Measurements from ENCODE around the gene GDF15.

The GDF15 gene

GRCh38 chr19:18431351-18432197 is 45.6 kb downstream of the GDF15 start:
- no peak overlapping the region for H3K9ac ChIP-seq (ENCODE audit: low read depth, low read length, poor library complexity, severe bottlenecking)
- H3K4me3 ChIP-seq (ENCODE audit: low read length, poor library complexity, severe bottlenecking), result no peak overlapping the region
- peaks cover 9% of the 10 kb centered on the region; the same call in 1 of the 2 replicates for H3K79me2 ChIP-seq (ENCODE audit: insufficient read depth, low read length)
- no peaks in the 10 kb centered on the region for H3K36me3 ChIP-seq (ENCODE audit: insufficient read depth, low read length)
- peaks cover 11% of the 10 kb centered on the region for H4K20me1 ChIP-seq (ENCODE audit: insufficient read depth, low read length, poor library complexity, severe bottlenecking)
- no peaks in the 10 kb centered on the region for H3K27me3 ChIP-seq (ENCODE audit: insufficient read depth, low read length, poor library complexity, severe bottlenecking)
- H3K4me1 ChIP-seq (ENCODE audit: insufficient read depth, low read length, poor library complexity, severe bottlenecking), result peaks cover 22% of the 10 kb centered on the region
- no peak overlapping the region for H3K4me2 ChIP-seq (ENCODE audit: low read depth, low read length, poor library complexity, severe bottlenecking)
- no peaks in the 10 kb centered on the region for H3K9me2 ChIP-seq (replicated peaks; ENCODE audit: low read depth, low read length)
- H2AFZ ChIP-seq (ENCODE audit: low read length), result no peak overlapping the region
- no peaks in the 10 kb centered on the region for H3K9me3 ChIP-seq (ENCODE audit: insufficient read depth, low read depth, low read length)
- no peak for TF ChIP-seq CTCF (conservative IDR thresholded peaks at IDR 0.05; ENCODE audit: low read length)
- TF ChIP-seq EZH2phosphoT487 (IDR thresholded peaks at IDR 0.05; ENCODE audit: borderline replicate concordance), result no peak
- no peaks in the 10 kb centered on the region for H3F3A ChIP-seq (ENCODE audit: low read depth)

- TF ChIP-seq CTCF (conservative IDR thresholded peaks at IDR 0.05; ENCODE audit: low read length) (no peak), EZH2phosphoT487 (IDR thresholded peaks at IDR 0.05; ENCODE audit: borderline replicate concordance) (no peak)
- Histone ChIP-seq H3K9ac (ENCODE audit: low read depth, low read length, poor library complexity, severe bottlenecking) (peak overlapping the region; percentile 46), H3K4me1 (ENCODE audit: insufficient read depth, low read length, poor library complexity, severe bottlenecking) (peaks cover 25% of the 10 kb centered on the region), H3K4me3 (ENCODE audit: low read length, poor library complexity, severe bottlenecking) (peak overlapping the region; percentile 52), H3F3A (ENCODE audit: low read depth) (no peaks in the 10 kb centered on the region), H3K9me3 (ENCODE audit: insufficient read depth, low read depth, low read length) (no peaks in the 10 kb centered on the region), H4K20me1 (ENCODE audit: insufficient read depth, low read length, poor library complexity, severe bottlenecking) (peaks cover 11% of the 10 kb centered on the region), H3K79me2 (ENCODE audit: insufficient read depth, low read length) (peaks cover 6% of the 10 kb centered on the region; the same call in 1 of the 2 replicates), H3K4me2 (ENCODE audit: low read depth, low read length, poor library complexity, severe bottlenecking) (no peak overlapping the region), H3K36me3 (ENCODE audit: insufficient read depth, low read length) (no peaks in the 10 kb centered on the region), H2AFZ (ENCODE audit: low read length) (no peak overlapping the region), H3K9me2 (replicated peaks; ENCODE audit: low read depth, low read length) (no peaks in the 10 kb centered on the region), H3K27me3 (ENCODE audit: insufficient read depth, low read length, poor library complexity, severe bottlenecking) (no peaks in the 10 kb centered on the region)
These were observed 46.5 kb downstream of the GDF15 start for GRCh38 chr19:18432275-18433014.

- Histone ChIP-seq H3K4me3 (ENCODE audit: low read length, poor library complexity, severe bottlenecking) (peak overlapping the region; percentile 52), H2AFZ (ENCODE audit: low read length) (no peak overlapping the region), H4K20me1 (ENCODE audit: insufficient read depth, low read length, poor library complexity, severe bottlenecking) (peaks cover 6% of the 10 kb centered on the region), H3K27me3 (ENCODE audit: insufficient read depth, low read length, poor library complexity, severe bottlenecking) (no peaks in the 10 kb centered on the region), H3K9me3 (ENCODE audit: insufficient read depth, low read depth, low read length) (no peaks in the 10 kb centered on the region), H3F3A (ENCODE audit: low read depth) (no peaks in the 10 kb centered on the region), H3K36me3 (ENCODE audit: insufficient read depth, low read length) (no peaks in the 10 kb centered on the region), H3K4me2 (ENCODE audit: low read depth, low read length, poor library complexity, severe bottlenecking) (no peak overlapping the region), H3K79me2 (ENCODE audit: insufficient read depth, low read length) (peaks cover 6% of the 10 kb centered on the region; the same call in 1 of the 2 replicates), H3K9me2 (replicated peaks; ENCODE audit: low read depth, low read length) (no peaks in the 10 kb centered on the region), H3K9ac (ENCODE audit: low read depth, low read length, poor library complexity, severe bottlenecking) (peak overlapping the region; percentile 46), H3K4me1 (ENCODE audit: insufficient read depth, low read length, poor library complexity, severe bottlenecking) (peaks cover 25% of the 10 kb centered on the region)
- no peak for TF ChIP-seq CTCF (conservative IDR thresholded peaks at IDR 0.05; ENCODE audit: low read length)
- no peak for TF ChIP-seq EZH2phosphoT487 (IDR thresholded peaks at IDR 0.05; ENCODE audit: borderline replicate concordance)
These were observed 47.2 kb downstream of the GDF15 start for GRCh38 chr19:18433015-18433691.

Data from Loucy (cell line).